Naive thymus-derived CD8-positive, alpha-beta T cell (primary cell): ENCODE results near the gene DHX38. TPM values are rescaled to one million over a fixed set of nuclear protein-coding genes. Genes with fewer than 3 reads are reported as not detected.
A peak's percentile ranks its signal among the peaks of the same experiment; 100 is the strongest.

Experiments used
- ATAC-seq, 2 donors: fragments of 150-1000 bp; cut with Tn5 transposase in 1 of 2; sonication (Bioruptor Pico), chemical (Tn5 transposase) in 1 of 2; 1 replicate in 1 of 2; 2 replicates in 1 of 2; pipeline ENCODE4 v1.10.0; 2021; ENCODE audit warnings: mild to moderate bottlenecking in 2 of 2, moderate library complexity in 2 of 2
- POLR2A ChIA-PET: fragments of 350-600 bp; sonication (Branson Sonifier 250); formaldehyde crosslinking; loops from one replicate; lab custom pipeline; 2021; ENCODE audit warnings: antibody characterized with exemption; lab: Charles Lee
- DNase-seq, 10 donors: peaks; one replicate each; pipeline versions ENCODE4 v3.0.0 to v3.0.0-alpha.2; 2020 to 2022
- H3K27ac Mint-ChIP-seq, 10 donors: one replicate each; pipeline ENCODE4 v1.8.0; 2020 to 2022; ENCODE audit warnings: mild to moderate bottlenecking in 10 of 10, mixed read lengths in 10 of 10, moderate library complexity in 4 of 10, inconsistent platforms in 1 of 10
- H3K27me3 Mint-ChIP-seq, 5 donors: one replicate each; pipeline ENCODE4 v1.8.0; 2021 to 2022; ENCODE audit warnings: mixed read lengths in 5 of 5
- H3K36me3 Mint-ChIP-seq, 3 donors: one replicate each; pipeline ENCODE4 v1.8.0; 2020 to 2022; ENCODE audit warnings: mixed read lengths in 3 of 3, mild to moderate bottlenecking in 2 of 3, inconsistent platforms in 1 of 3
- H3K4me1 Mint-ChIP-seq, 4 donors: one replicate each; pipeline ENCODE4 v1.8.0; 2021 to 2022; ENCODE audit warnings: mixed read lengths in 4 of 4
- H3K4me3 Mint-ChIP-seq, 10 donors: one replicate each; pipeline ENCODE4 v1.8.0; 2020 to 2022; ENCODE audit warnings: mild to moderate bottlenecking in 10 of 10, mixed read lengths in 10 of 10, moderate library complexity in 6 of 10, inconsistent platforms in 1 of 10
- H3K9me3 Mint-ChIP-seq, 9 donors: one replicate each; pipeline ENCODE4 v1.8.0; 2020 to 2022; ENCODE audit warnings: mixed read lengths in 9 of 9, mild to moderate bottlenecking in 3 of 9, inconsistent platforms in 1 of 9, moderate library complexity in 1 of 9
- polyA plus RNA-seq, 3 donors: library from polyadenylated mRNA; unstranded; fragments of 300-500 nt; fragmentation: Illumina TruSeq; gene quantifications; one replicate each; pipeline ENCODE4 v1.2.3, GENCODE V29; 2021
- total RNA-seq, 8 experiments: library from RNA in 2 of 8; stranded (reverse) in 2 of 8; gene quantifications; one replicate each; pipeline ENCODE4 v1.2.3 and lab custom pipeline; 2021 to 2026

Gene DHX38
- total and polyA plus RNA-seq, 5 experiments from 2014 or later = 16.8 to 120 (median 36.9) TPM

- Mint-ChIP-seq H3K4me1 (no peaks in the 10 kb centered on the region), H3K4me3 (no peak overlapping the region), H3K27ac (no peak overlapping the region), H3K36me3 (peaks cover 5 to 79% (median 31%) of the 10 kb centered on the region in 3 donors), H3K9me3 (no peaks in the 10 kb centered on the region), H3K27me3 (peaks cover 0 to 1% (median 0%) of the 10 kb centered on the region in 5 donors)
- no peak for ATAC-seq
- DNase-seq = no peak
- POLR2A ChIA-PET = no interaction called here
Observed at GRCh38 chr16:72110662-72111615, 17.3 kb downstream of the DHX38 start.

- H3K27ac Mint-ChIP-seq = peak overlapping the region in 1 of 10 donors; percentile 3
- peaks cover 5 to 70% (median 27%) of the 10 kb centered on the region in 3 donors for H3K36me3 Mint-ChIP-seq
- POLR2A ChIA-PET = no interaction called here
- H3K9me3 Mint-ChIP-seq = no peaks in the 10 kb centered on the region
- ATAC-seq (no peak), DNase-seq (no peak)
- no peaks in the 10 kb centered on the region for H3K4me1 Mint-ChIP-seq
- no peak overlapping the region for H3K4me3 Mint-ChIP-seq
- peaks cover 0 to 1% (median 0%) of the 10 kb centered on the region in 5 donors for H3K27me3 Mint-ChIP-seq
Observed at GRCh38 chr16:72111657-72112451, 18.2 kb downstream of the DHX38 start.

- DNase-seq = no peak
- Mint-ChIP-seq H3K4me1 (no peaks in the 10 kb centered on the region), H3K27me3 (peaks cover 0 to 1% (median 0%) of the 10 kb centered on the region in 5 donors), H3K9me3 (no peaks in the 10 kb centered on the region), H3K27ac (peak overlapping the region in 1 of 10 donors; percentile 44), H3K4me3 (no peak overlapping the region), H3K36me3 (peaks cover 5 to 64% (median 23%) of the 10 kb centered on the region in 3 donors)
- ATAC-seq = no peak
- POLR2A ChIA-PET = no interaction called here
Observed at GRCh38 chr16:72112452-72112792, 18.8 kb downstream of the DHX38 start.

GRCh38 chr16:72112906-72113615 is 19.4 kb downstream of the DHX38 start:
- peak overlapping the region in 1 of 10 donors; percentile 56 for H3K27ac Mint-ChIP-seq
- peaks cover 5 to 58% (median 18%) of the 10 kb centered on the region in 3 donors for H3K36me3 Mint-ChIP-seq
- H3K4me1 Mint-ChIP-seq = no peaks in the 10 kb centered on the region
- no peak for ATAC-seq
- DNase-seq = no peak
- no peak overlapping the region for H3K4me3 Mint-ChIP-seq
- no peaks in the 10 kb centered on the region for H3K9me3 Mint-ChIP-seq
- POLR2A ChIA-PET = no interaction called here
- H3K27me3 Mint-ChIP-seq = peaks cover 0 to 1% (median 0%) of the 10 kb centered on the region in 5 donors

GRCh38 chr16:72113616-72113945 is 19.9 kb downstream of the DHX38 start:
- Mint-ChIP-seq H3K27ac (no peak overlapping the region), H3K36me3 (peaks cover 5 to 53% (median 16%) of the 10 kb centered on the region in 3 donors), H3K9me3 (no peaks in the 10 kb centered on the region), H3K27me3 (peaks cover 0 to 1% (median 0%) of the 10 kb centered on the region in 5 donors), H3K4me3 (no peak overlapping the region), H3K4me1 (no peaks in the 10 kb centered on the region)
- ATAC-seq = no peak
- DNase-seq = no peak
- POLR2A ChIA-PET = no interaction called here

GRCh38 chr16:72120026-72120425 is 26.4 kb downstream of the DHX38 start:
- DNase-seq (no peak), ATAC-seq (no peak)
- POLR2A ChIA-PET = no interaction called here
- Mint-ChIP-seq H3K4me3 (no peak overlapping the region), H3K9me3 (no peaks in the 10 kb centered on the region), H3K4me1 (peaks cover 0 to 2% (median under 1%) of the 10 kb centered on the region in 4 donors), H3K27me3 (no peaks in the 10 kb centered on the region), H3K36me3 (no peaks in the 10 kb centered on the region), H3K27ac (no peak overlapping the region)

GRCh38 chr16:72122308-72122707 is 28.7 kb downstream of the DHX38 start:
- H3K36me3 Mint-ChIP-seq = no peaks in the 10 kb centered on the region
- peaks cover 0 to 2% (median under 1%) of the 10 kb centered on the region in 4 donors for H3K4me1 Mint-ChIP-seq
- no peaks in the 10 kb centered on the region for H3K9me3 Mint-ChIP-seq
- no peak overlapping the region for H3K4me3 Mint-ChIP-seq
- POLR2A ChIA-PET = no interaction called here
- H3K27me3 Mint-ChIP-seq = no peaks in the 10 kb centered on the region
- DNase-seq (no peak), ATAC-seq (no peak)
- peak overlapping the region in 2 of 10 donors; percentile 8 to 35 for H3K27ac Mint-ChIP-seq

- Mint-ChIP-seq H3K4me1 (peaks cover 0 to 2% (median under 1%) of the 10 kb centered on the region in 4 donors), H3K9me3 (no peaks in the 10 kb centered on the region), H3K4me3 (no peak overlapping the region), H3K27ac (no peak overlapping the region), H3K27me3 (no peaks in the 10 kb centered on the region), H3K36me3 (no peaks in the 10 kb centered on the region)
- POLR2A ChIA-PET = no interaction called here
- DNase-seq = no peak
- ATAC-seq = no peak
Observed at GRCh38 chr16:72122916-72123315, 29.3 kb downstream of the DHX38 start.

- no peaks in the 10 kb centered on the region for H3K9me3 Mint-ChIP-seq
- peaks cover 0 to 2% (median under 1%) of the 10 kb centered on the region in 4 donors for H3K4me1 Mint-ChIP-seq
- no peak overlapping the region for H3K27ac Mint-ChIP-seq
- POLR2A ChIA-PET = no interaction called here
- DNase-seq = no peak
- no peak overlapping the region for H3K4me3 Mint-ChIP-seq
- no peak for ATAC-seq
- no peaks in the 10 kb centered on the region for H3K36me3 Mint-ChIP-seq
- H3K27me3 Mint-ChIP-seq = no peaks in the 10 kb centered on the region
Observed at GRCh38 chr16:72123426-72123825, 29.8 kb downstream of the DHX38 start.

GRCh38 chr16:72124148-72124547 is 30.5 kb downstream of the DHX38 start:
- H3K27me3 Mint-ChIP-seq = no peaks in the 10 kb centered on the region
- DNase-seq = no peak
- no peaks in the 10 kb centered on the region for H3K9me3 Mint-ChIP-seq
- H3K4me1 Mint-ChIP-seq = peaks cover 0 to 2% (median under 1%) of the 10 kb centered on the region in 4 donors
- peak overlapping the region in 2 of 10 donors; percentile 13 to 43 for H3K27ac Mint-ChIP-seq
- H3K4me3 Mint-ChIP-seq = no peak overlapping the region
- no peaks in the 10 kb centered on the region for H3K36me3 Mint-ChIP-seq
- ATAC-seq = no peak
- POLR2A ChIA-PET = no interaction called here

- POLR2A ChIA-PET = no interaction called here
- Mint-ChIP-seq H3K4me1 (peaks cover 0 to 2% (median under 1%) of the 10 kb centered on the region in 4 donors), H3K4me3 (no peak overlapping the region), H3K27ac (peak overlapping the region in 1 of 10 donors; percentile 13), H3K9me3 (no peaks in the 10 kb centered on the region), H3K27me3 (no peaks in the 10 kb centered on the region), H3K36me3 (no peaks in the 10 kb centered on the region)
- peak; percentile 39 to 46 for ATAC-seq
- DNase-seq = peak; percentile 14 to 72 (median 47)
Observed at GRCh38 chr16:72124761-72125634, 31.4 kb downstream of the DHX38 start.
